Memory B cell (primary cell): Measurements from ENCODE around the gene SCO2.
A peak's percentile ranks its signal among the peaks of the same experiment; 100 is the strongest.
"Not testable (repeated sequence)": the region's sequence is repeated elsewhere in the genome, so short reads cannot be mapped to it uniquely, and the experiment has no call there.

ENCODE experiments used
- ATAC-seq: fragments of 150-1000 bp; cut with Tn5 transposase; 2 replicates; pipeline ENCODE4 v1.10.0; 2021; ENCODE audit warnings: low read depth, mild to moderate bottlenecking, moderate library complexity
- DNase-seq, 2 donors: peaks; one replicate each; pipeline ENCODE4 v3.0.0; 2022; ENCODE audit warnings: low spot score in 2 of 2
- H3K27ac Mint-ChIP-seq: one replicate; pipeline ENCODE4 v1.8.0; 2022; ENCODE audit warnings: mild to moderate bottlenecking, moderate library complexity, mixed read lengths
- H3K27me3 Mint-ChIP-seq: one replicate; pipeline ENCODE4 v1.8.0; 2022; ENCODE audit warnings: mixed read lengths
- H3K36me3 Mint-ChIP-seq: one replicate; pipeline ENCODE4 v1.8.0; 2022; ENCODE audit warnings: mild to moderate bottlenecking, mixed read lengths
- H3K4me1 Mint-ChIP-seq: one replicate; pipeline ENCODE4 v1.8.0; 2022; ENCODE audit warnings: mixed read lengths
- H3K4me3 Mint-ChIP-seq: one replicate; pipeline ENCODE4 v1.8.0; 2022; ENCODE audit warnings: mild to moderate bottlenecking, moderate library complexity, mixed read lengths
- H3K9me3 Mint-ChIP-seq: one replicate; pipeline ENCODE4 v1.8.0; 2022; ENCODE audit warnings: mixed read lengths

The SCO2 gene

GRCh38 chr22:50545522-50546325 is 20.3 kb upstream of the SCO2 start, which contains the start of gene KLHDC7B:
Gene KLHDC7B, plus strand, starts transcription at chr22:50545899. Its CDS starts 345 bp downstream, at chr22:50546244.
- DNase-seq (no peak), ATAC-seq (no peak)
- H3K27ac Mint-ChIP-seq, result peak within 1 kb of the TSS; percentile 91
- no peaks in the 10 kb centered on the region for H3K9me3 Mint-ChIP-seq
- H3K27me3 Mint-ChIP-seq, result no peaks in the 10 kb centered on the region
- no peaks in the 10 kb centered on the region for H3K36me3 Mint-ChIP-seq
- H3K4me1 Mint-ChIP-seq, result peaks cover 19% of the 10 kb centered on the region
- H3K4me3 Mint-ChIP-seq, result peak within 1 kb of the TSS; percentile 75

DNA sequence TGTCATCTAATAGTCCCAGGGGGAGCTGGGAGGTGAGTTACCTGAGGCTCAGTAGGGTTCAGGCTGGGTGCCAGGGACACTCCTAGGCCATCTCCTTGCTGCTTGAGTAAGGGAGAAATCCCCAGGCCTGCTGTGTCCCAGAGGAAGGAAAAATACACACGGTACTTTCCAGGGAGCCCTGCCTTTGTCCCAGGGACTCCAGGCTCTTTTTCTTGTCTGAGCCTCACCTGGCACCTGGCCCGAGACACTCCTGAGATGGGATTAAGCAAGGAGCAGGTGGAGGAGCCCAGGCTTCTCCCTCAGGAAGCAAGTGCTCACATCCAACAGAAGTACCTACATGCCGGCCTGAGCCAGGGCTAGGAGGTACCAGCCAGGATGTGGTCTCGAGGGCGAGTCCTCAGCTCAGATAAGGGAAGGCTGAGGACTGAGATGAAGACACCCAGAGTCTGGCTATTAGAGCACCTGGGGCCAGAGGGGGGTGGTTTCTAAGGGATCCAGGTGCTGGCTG is 19.4 kb upstream of the SCO2 start:
- Mint-ChIP-seq H3K4me1 (peaks cover 17% of the 10 kb centered on the region), H3K27me3 (no peaks in the 10 kb centered on the region), H3K36me3 (no peaks in the 10 kb centered on the region), H3K9me3 (no peaks in the 10 kb centered on the region), H3K27ac (peak overlapping the region; percentile 91), H3K4me3 (peak overlapping the region; percentile 75)
- DNase-seq (no peak), ATAC-seq (no peak)

DNA sequence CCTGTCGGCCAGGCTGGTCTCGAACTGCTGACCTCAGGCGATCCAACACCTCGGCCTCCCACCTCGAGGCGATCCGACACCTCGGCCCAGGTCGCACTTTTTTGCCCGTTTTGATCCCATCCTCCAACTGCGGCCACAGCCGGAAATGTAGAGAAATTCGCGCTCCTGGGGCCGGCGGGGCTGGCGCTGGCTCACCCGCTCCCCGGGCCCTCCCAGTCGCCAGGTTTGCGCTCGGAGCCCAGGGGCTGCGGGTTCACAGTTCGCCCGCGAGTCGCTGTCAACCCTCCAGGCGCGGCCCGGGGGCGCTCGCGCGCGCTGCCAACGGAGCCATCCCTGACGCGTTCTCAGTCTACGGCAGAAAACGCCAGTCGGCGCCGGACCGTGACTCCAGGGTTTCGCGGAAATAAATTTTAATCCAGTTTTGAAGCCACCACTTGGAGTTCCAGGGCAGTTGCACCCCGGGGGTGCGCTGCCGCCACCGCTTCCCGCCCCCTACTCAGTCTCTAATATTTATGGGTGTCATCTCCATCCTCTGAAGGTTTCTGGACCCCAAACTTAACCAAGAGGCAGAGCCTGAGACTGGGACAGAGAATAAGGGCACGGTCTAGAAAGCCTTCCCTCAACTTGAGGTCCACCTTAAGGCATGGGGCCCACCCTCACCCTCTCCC is 18.8 kb upstream of the SCO2 start:
- peak overlapping the region; percentile 75 for H3K4me3 Mint-ChIP-seq
- ATAC-seq (peak; percentile 54), DNase-seq (peak; percentile 83 to 86)
- H3K27me3 Mint-ChIP-seq, result no peaks in the 10 kb centered on the region
- no peaks in the 10 kb centered on the region for H3K9me3 Mint-ChIP-seq
- peaks cover 18% of the 10 kb centered on the region for H3K4me1 Mint-ChIP-seq
- peak overlapping the region; percentile 91 for H3K27ac Mint-ChIP-seq
- H3K36me3 Mint-ChIP-seq, result no peaks in the 10 kb centered on the region

GRCh38 chr22:50542416-50542927 is 17.1 kb upstream of the SCO2 start:
- Mint-ChIP-seq H3K4me1 (peaks cover 25% of the 10 kb centered on the region), H3K36me3 (peaks cover 2% of the 10 kb centered on the region), H3K4me3 (peak overlapping the region; percentile 73), H3K27ac (peak overlapping the region; percentile 100), H3K27me3 (no peaks in the 10 kb centered on the region), H3K9me3 (peaks cover 2% of the 10 kb centered on the region)
- ATAC-seq (peak; percentile 10), DNase-seq (peak in 1 of 2 donors; percentile 23)

DNA sequence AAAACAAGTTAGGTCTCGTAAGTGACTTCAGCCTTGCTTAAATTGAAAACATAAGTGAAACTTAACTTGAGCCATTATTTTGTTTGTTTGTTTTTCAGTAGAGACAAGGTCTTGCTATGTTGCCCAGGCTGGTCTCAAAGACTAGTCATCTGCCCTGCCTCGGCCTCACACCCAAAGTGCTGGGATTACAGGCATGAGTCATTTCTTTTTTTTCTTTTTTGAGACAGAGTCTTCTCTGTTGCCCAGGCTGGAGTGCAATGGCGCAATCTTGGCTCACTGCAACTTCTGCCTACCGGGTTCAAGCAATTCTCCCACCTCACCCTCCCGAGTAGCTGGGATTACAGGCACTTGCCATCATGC is 16.2 kb upstream of the SCO2 start:
- H3K27ac Mint-ChIP-seq, result peak overlapping the region; percentile 100
- H3K4me1 Mint-ChIP-seq, result peaks cover 25% of the 10 kb centered on the region
- DNase-seq, H3K27me3 Mint-ChIP-seq, ATAC-seq, H3K9me3 Mint-ChIP-seq, H3K36me3 Mint-ChIP-seq: not testable (repeated sequence)
- H3K4me3 Mint-ChIP-seq, result peak overlapping the region; percentile 2

GRCh38 chr22:50540381-50540780 is 15.0 kb upstream of the SCO2 start:
- H3K9me3 Mint-ChIP-seq, result peaks cover 2% of the 10 kb centered on the region
- peaks cover 2% of the 10 kb centered on the region for H3K36me3 Mint-ChIP-seq
- H3K27ac Mint-ChIP-seq, result peak overlapping the region; percentile 100
- peak overlapping the region; percentile 9 for H3K4me3 Mint-ChIP-seq
- ATAC-seq (no peak), DNase-seq (no peak)
- no peaks in the 10 kb centered on the region for H3K27me3 Mint-ChIP-seq
- peaks cover 25% of the 10 kb centered on the region for H3K4me1 Mint-ChIP-seq

DNA sequence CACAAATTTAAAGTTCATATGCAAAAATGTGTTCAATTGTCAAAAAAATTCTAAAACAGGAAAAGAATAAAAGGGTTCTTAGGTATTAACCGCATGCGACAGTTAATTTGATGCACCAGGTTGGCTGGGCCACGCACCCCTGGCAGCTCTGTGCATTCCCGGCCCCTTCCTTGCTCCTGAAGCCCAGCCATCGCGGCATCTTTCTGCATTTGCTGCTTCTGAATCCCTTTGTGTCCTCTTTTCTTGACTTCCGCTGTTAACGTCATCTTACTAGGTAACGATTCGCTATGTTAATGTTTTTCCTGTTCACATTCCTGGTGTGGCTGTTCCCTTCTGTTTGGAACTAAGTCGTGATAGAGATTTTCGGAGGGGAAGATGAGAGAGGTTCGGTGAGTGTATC is 12.4 kb upstream of the SCO2 start:
- Mint-ChIP-seq H3K36me3 (peaks cover 2% of the 10 kb centered on the region), H3K27ac (peak overlapping the region; percentile 100), H3K4me3 (peak overlapping the region; percentile 40), H3K9me3 (peaks cover 2% of the 10 kb centered on the region), H3K27me3 (no peaks in the 10 kb centered on the region), H3K4me1 (peaks cover 37% of the 10 kb centered on the region)
- ATAC-seq, result no peak
- no peak for DNase-seq

GRCh38 chr22:50536226-50536625 is 10.8 kb upstream of the SCO2 start:
- DNase-seq, result no peak
- no peak for ATAC-seq
- H3K27me3 Mint-ChIP-seq, result no peaks in the 10 kb centered on the region
- H3K9me3 Mint-ChIP-seq, result peaks cover 2% of the 10 kb centered on the region
- H3K36me3 Mint-ChIP-seq, result peaks cover 2% of the 10 kb centered on the region
- peak overlapping the region; percentile 100 for H3K27ac Mint-ChIP-seq
- no peak overlapping the region for H3K4me3 Mint-ChIP-seq
- H3K4me1 Mint-ChIP-seq, result peaks cover 34% of the 10 kb centered on the region

DNA sequence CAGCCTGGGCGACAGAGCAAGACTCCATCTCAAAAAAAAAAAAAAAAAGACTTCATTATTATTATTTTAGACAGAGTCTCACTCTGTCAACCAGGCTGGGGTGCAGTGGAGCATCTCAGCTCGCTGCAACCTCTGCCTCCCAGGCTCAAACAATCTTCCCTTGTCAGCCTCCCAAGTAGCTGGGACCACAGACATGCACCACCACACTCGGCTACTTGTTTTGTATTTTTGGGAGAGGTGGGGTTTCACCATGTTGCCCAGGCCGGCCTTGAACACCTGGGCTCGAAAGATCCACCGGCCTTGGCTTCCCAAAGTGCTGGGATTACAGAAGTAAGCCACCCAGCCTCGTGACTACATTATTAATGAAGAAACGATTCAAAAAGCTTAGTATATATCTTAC is 9.7 kb upstream of the SCO2 start:
- DNase-seq, result no peak
- Mint-ChIP-seq H3K4me1 (peaks cover 29% of the 10 kb centered on the region), H3K27ac (peak overlapping the region; percentile 98), H3K4me3 (peak overlapping the region; percentile 41), H3K9me3 (peaks cover 2% of the 10 kb centered on the region), H3K36me3 (peaks cover 2% of the 10 kb centered on the region), H3K27me3 (no peaks in the 10 kb centered on the region)
- ATAC-seq, result no peak

GRCh38 chr22:50533856-50534711 is 8.7 kb upstream of the SCO2 start:
- Mint-ChIP-seq H3K4me3 (peak overlapping the region; percentile 80), H3K4me1 (peaks cover 25% of the 10 kb centered on the region), H3K27ac (peak overlapping the region; percentile 98)
- not testable (repeated sequence) for ATAC-seq, H3K27me3 Mint-ChIP-seq, H3K9me3 Mint-ChIP-seq, DNase-seq, H3K36me3 Mint-ChIP-seq

GRCh38 chr22:50532824-50533796 is 7.7 kb upstream of the SCO2 start:
- no peaks in the 10 kb centered on the region for H3K27me3 Mint-ChIP-seq
- peaks cover 2% of the 10 kb centered on the region for H3K36me3 Mint-ChIP-seq
- peak overlapping the region; percentile 71 for H3K4me3 Mint-ChIP-seq
- peak overlapping the region; percentile 98 for H3K27ac Mint-ChIP-seq
- no peak for ATAC-seq
- DNase-seq, result no peak
- H3K9me3 Mint-ChIP-seq, result peaks cover 2% of the 10 kb centered on the region
- H3K4me1 Mint-ChIP-seq, result peaks cover 26% of the 10 kb centered on the region

GRCh38 chr22:50531962-50532674 is 6.7 kb upstream of the SCO2 start:
- peak overlapping the region; percentile 89 for H3K4me3 Mint-ChIP-seq
- peaks cover 29% of the 10 kb centered on the region for H3K4me1 Mint-ChIP-seq
- H3K27me3 Mint-ChIP-seq, result no peaks in the 10 kb centered on the region
- H3K9me3 Mint-ChIP-seq, result no peaks in the 10 kb centered on the region
- DNase-seq, result no peak
- H3K27ac Mint-ChIP-seq, result peak overlapping the region; percentile 98
- no peaks in the 10 kb centered on the region for H3K36me3 Mint-ChIP-seq
- ATAC-seq, result no peak
